NCI-H226 (cell line): ENCODE results near the gene ZNF12.

Source experiments
- DNase-seq: peaks from one replicate; pipeline ENCODE4 v3.0.0-alpha.2; 2015

The ZNF12 gene

GRCh38 chr7:6644728-6645127 lies 62.0 kb downstream of the ZNF12 start:
- no peak for DNase-seq

GRCh38 chr7:6643915-6644625 lies 62.7 kb downstream of the ZNF12 start:
- DNase-seq: no peak

GRCh38 chr7:6642861-6643640 lies 63.7 kb downstream of the ZNF12 start:
- DNase-seq: no peak

- no peak for DNase-seq
Observed at GRCh38 chr7:6642239-6642839, 64.4 kb downstream of the ZNF12 start.

- no peak for DNase-seq
Observed at GRCh38 chr7:6641305-6642035, 65.3 kb downstream of the ZNF12 start.

GRCh38 chr7:6640246-6640721 lies 66.5 kb downstream of the ZNF12 start:
- DNase-seq: peak; percentile 31

GRCh38 chr7:6639627-6640026 lies 67.1 kb downstream of the ZNF12 start:
- DNase-seq: no peak

GRCh38 chr7:6639032-6639431 lies 67.7 kb downstream of the ZNF12 start:
- no peak for DNase-seq
